Measurements from ENCODE around the gene TEKT1.
"Not testable (repeated sequence)": the region's sequence is repeated elsewhere in the genome, so short reads cannot be mapped to it uniquely, and the experiment has no call there.

Gene TEKT1

GRCh38 chr17:6816368-6816767, 15.2 kb downstream of the TEKT1 start:
- not testable (repeated sequence) for DNase-seq (ENCODE audit: low spot score); FAIRE-seq

- DNase-seq (ENCODE audit: low spot score) (no peak), FAIRE-seq (no peak)
These were observed 15.8 kb downstream of the TEKT1 start for GRCh38 chr17:6815775-6816174.

GRCh38 chr17:6812295-6812694, 19.2 kb downstream of the TEKT1 start:
- DNase-seq (ENCODE audit: low spot score) (no peak), FAIRE-seq (no peak)

GRCh38 chr17:6811510-6811909, 20.0 kb downstream of the TEKT1 start:
- DNase-seq (ENCODE audit: low spot score) (no peak), FAIRE-seq (no peak)

- no peak for DNase-seq (ENCODE audit: low spot score)
- FAIRE-seq = no peak
These were observed 31.0 kb downstream of the TEKT1 start for GRCh38 chr17:6800422-6801027.

- FAIRE-seq (no peak), DNase-seq (ENCODE audit: low spot score) (no peak)
These were observed 31.8 kb downstream of the TEKT1 start for GRCh38 chr17:6799738-6800137.

GRCh38 chr17:6797718-6798351, 33.7 kb downstream of the TEKT1 start:
- FAIRE-seq = no peak
- no peak for DNase-seq (ENCODE audit: low spot score)

- DNase-seq (ENCODE audit: low spot score) = no peak
- no peak for FAIRE-seq
These were observed 34.5 kb downstream of the TEKT1 start for GRCh38 chr17:6796887-6797490.

- DNase-seq (ENCODE audit: low spot score) (no peak), FAIRE-seq (no peak)
These were observed 35.3 kb downstream of the TEKT1 start for GRCh38 chr17:6796017-6796886.

- FAIRE-seq (no peak), DNase-seq (ENCODE audit: low spot score) (no peak)
These were observed 37.6 kb downstream of the TEKT1 start for GRCh38 chr17:6793748-6794493.

GRCh38 chr17:6789146-6789545, 42.4 kb downstream of the TEKT1 start:
- FAIRE-seq (no peak), DNase-seq (ENCODE audit: low spot score) (no peak)

GRCh38 chr17:6787081-6787693, 44.3 kb downstream of the TEKT1 start:
- FAIRE-seq = no peak
- no peak for DNase-seq (ENCODE audit: low spot score)

- DNase-seq (ENCODE audit: low spot score) = peak; percentile 49
- FAIRE-seq = no peak
These were observed 44.9 kb downstream of the TEKT1 start for GRCh38 chr17:6786618-6787017.

- FAIRE-seq (no peak), DNase-seq (ENCODE audit: low spot score) (no peak)
These were observed 49.3 kb downstream of the TEKT1 start for GRCh38 chr17:6782244-6782643.

- FAIRE-seq (no peak), DNase-seq (ENCODE audit: low spot score) (no peak)
These were observed 50.6 kb downstream of the TEKT1 start for GRCh38 chr17:6780886-6781285.

GRCh38 chr17:6780001-6780400, 51.5 kb downstream of the TEKT1 start:
- FAIRE-seq (no peak), DNase-seq (ENCODE audit: low spot score) (peak; percentile 23)

- FAIRE-seq (no peak), DNase-seq (ENCODE audit: low spot score) (no peak)
These were observed 52.1 kb downstream of the TEKT1 start for GRCh38 chr17:6779411-6779810.

- FAIRE-seq (no peak), DNase-seq (ENCODE audit: low spot score) (no peak)
These were observed 55.6 kb downstream of the TEKT1 start, which contains the start of gene FBXO39 for GRCh38 chr17:6775871-6776405. Gene FBXO39, plus strand, starts transcription at chr17:6776215. Its CDS starts 3,654 bp downstream, at chr17:6779869.

- FAIRE-seq; DNase-seq (ENCODE audit: low spot score): not testable (repeated sequence)
These were observed 56.6 kb downstream of the TEKT1 start for GRCh38 chr17:6774906-6775305.

- FAIRE-seq (no peak), DNase-seq (ENCODE audit: low spot score) (no peak)
These were observed 59.5 kb downstream of the TEKT1 start for GRCh38 chr17:6772016-6772415.

Data from urothelium cell line (cell line).